NB4 (cell line): ENCODE data around the gene TFDP3.

Experiments used
- CTCF ChIP-seq: IDR thresholded peaks from one replicate; pipeline ENCODE4 v1.5.1; 2012; ENCODE audit warnings: low read depth, low read length
- MYC ChIP-seq: IDR thresholded peaks from 2 replicates; pipeline ENCODE4 v1.6.1; 2011; ENCODE audit warnings: low read depth, low read length
- POLR2A ChIP-seq: IDR thresholded peaks from 2 replicates; pipeline ENCODE4 v1.6.1; 2011; ENCODE audit warnings: mild to moderate bottlenecking; ENCODE audit not compliant: insufficient read length; ENCODE audit errors: extremely low read depth

GRCh38 chrX:133248177-133248576, 30.0 kb upstream of the TFDP3 start:
- TF ChIP-seq CTCF (no peak), POLR2A (no peak), MYC (no peak)
